SK-N-SH treated with all-trans-retinoic acid at 6 μM for 48 hours (cell line): ENCODE data around the gene SEC31A.

Source experiments
- ATAC-seq: fragments of 200-7000 bp; cut with Tn5 transposase; 3 replicates; pipeline ENCODE4 v1.9.1; 2020; ENCODE audit warnings: mild to moderate bottlenecking, moderate library complexity
- BACH2 ChIP-seq: fragments of 250-450 bp; sonication (Bioruptor Pico); IDR thresholded peaks from 2 replicates; pipeline ENCODE4 v1.9.0; 2021; ENCODE audit warnings: mild to moderate bottlenecking, borderline replicate concordance
- ESRRG ChIP-seq: fragments of 250-450 bp; sonication (Bioruptor Pico); IDR thresholded peaks from 2 replicates; pipeline ENCODE4 v1.6.1; 2021; ENCODE audit warnings: mild to moderate bottlenecking
- TCF4 ChIP-seq: fragments of 250-450 bp; sonication (Bioruptor Pico); IDR thresholded peaks from 2 replicates; pipeline ENCODE4 v1.8.0; 2021; ENCODE audit warnings: mild to moderate bottlenecking, moderate library complexity, borderline replicate concordance

SEC31A gene

GRCh38 chr4:82770607-82771006 is 120.3 kb downstream of the SEC31A start:
- TF ChIP-seq ESRRG (CRISPR knock-in tag) (no peak), BACH2 (CRISPR knock-in tag) (no peak), TCF4 (CRISPR knock-in tag) (peak; percentile 42; the same call in 1 of the 2 replicates)
- TF ChIP-seq, all 23 proteins: peak for 1
- ATAC-seq, result no peak
